NCI-H2227 treated with DMSO at 0.1 percent for 48 hours (cell line): ENCODE data around the gene HDAC5.

ENCODE experiments used
- DNase-seq: peaks from one replicate; lab custom pipeline; 2025; lab: John Stamatoyannopoulos, UW

The HDAC5 gene

GRCh38 chr17:44086364-44087311 lies 36.8 kb downstream of the HDAC5 start:
- DNase-seq: peak; percentile 85

DNA sequence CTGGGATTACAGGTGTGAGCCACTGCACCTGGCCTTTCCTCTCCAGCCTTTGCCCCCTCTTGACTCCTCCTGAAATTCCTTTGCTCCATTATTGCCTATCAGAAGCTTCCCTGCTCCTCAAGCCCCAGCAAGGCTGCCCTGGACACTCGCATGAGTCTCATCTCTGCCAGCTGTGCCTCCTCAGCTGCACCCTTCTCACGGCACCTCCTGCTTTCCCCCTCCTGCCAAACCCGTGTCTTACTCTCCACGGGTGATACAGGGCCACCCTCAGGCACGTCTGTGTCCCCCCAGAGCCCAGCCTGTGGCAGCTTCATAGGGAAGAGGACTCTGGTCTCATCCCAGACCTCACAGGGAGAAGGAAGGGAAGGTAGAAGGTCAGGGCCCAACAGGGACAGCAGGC lies 37.5 kb downstream of the HDAC5 start:
- no peak for DNase-seq

DNA sequence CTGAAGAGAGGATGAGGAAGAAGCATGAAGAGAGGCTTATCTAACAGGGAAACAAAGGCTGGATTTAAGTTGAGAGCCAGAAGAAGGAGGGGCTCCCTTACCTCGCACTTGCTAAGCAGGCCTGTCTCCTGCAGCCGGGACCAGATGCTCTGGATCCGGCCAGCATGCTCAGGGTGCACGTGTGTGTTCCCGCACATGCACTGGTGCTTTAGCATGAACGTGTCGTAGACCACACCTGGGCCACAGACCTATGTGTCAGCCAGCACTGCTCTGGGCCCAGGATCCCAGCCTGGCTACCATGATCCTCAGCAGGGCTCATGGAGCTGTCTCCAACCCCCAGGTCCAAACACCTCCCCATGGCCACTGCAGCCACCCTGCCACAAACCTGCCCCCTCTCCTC lies 38.5 kb downstream of the HDAC5 start:
- DNase-seq: no peak

GRCh38 chr17:44084131-44084538 lies 39.3 kb downstream of the HDAC5 start:
- DNase-seq: no peak

GRCh38 chr17:44083250-44083849 lies 40.1 kb downstream of the HDAC5 start:
- DNase-seq: no peak

DNA sequence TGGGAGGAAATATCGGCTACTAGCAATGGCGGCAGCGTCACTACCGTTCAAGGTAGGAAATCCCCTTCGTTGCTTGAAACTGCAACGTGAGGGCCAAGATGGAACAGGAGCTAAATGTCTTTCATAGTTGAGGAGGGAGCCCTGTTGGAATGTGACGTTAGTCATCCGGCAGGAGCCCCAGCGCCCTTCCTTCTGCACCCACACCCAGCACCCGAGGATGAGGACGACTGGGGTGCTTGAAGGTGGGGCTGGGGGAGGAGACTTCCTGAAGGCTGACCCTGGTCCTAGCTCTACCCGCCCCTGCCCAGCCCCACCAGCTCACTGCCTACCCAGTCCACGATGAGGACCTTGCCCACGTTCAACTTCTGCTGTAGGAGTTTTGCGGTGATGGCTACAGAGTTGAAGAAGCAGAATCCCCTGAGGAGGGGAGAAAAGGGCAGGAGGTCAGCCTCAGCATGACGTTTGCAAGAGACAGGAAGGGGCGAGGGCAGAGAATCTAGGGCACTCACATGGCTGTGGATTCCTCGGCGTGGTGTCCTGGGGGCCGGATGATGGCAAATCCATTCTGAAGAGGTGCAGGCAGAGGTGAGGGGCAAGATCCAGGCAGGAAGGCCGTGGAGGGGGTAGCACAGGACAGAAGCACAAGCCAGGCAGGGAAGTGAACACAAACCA lies 41.0 kb downstream of the HDAC5 start:
- DNase-seq: no peak

- no peak for DNase-seq
Observed at GRCh38 chr17:44081681-44082080, 41.8 kb downstream of the HDAC5 start.

DNA sequence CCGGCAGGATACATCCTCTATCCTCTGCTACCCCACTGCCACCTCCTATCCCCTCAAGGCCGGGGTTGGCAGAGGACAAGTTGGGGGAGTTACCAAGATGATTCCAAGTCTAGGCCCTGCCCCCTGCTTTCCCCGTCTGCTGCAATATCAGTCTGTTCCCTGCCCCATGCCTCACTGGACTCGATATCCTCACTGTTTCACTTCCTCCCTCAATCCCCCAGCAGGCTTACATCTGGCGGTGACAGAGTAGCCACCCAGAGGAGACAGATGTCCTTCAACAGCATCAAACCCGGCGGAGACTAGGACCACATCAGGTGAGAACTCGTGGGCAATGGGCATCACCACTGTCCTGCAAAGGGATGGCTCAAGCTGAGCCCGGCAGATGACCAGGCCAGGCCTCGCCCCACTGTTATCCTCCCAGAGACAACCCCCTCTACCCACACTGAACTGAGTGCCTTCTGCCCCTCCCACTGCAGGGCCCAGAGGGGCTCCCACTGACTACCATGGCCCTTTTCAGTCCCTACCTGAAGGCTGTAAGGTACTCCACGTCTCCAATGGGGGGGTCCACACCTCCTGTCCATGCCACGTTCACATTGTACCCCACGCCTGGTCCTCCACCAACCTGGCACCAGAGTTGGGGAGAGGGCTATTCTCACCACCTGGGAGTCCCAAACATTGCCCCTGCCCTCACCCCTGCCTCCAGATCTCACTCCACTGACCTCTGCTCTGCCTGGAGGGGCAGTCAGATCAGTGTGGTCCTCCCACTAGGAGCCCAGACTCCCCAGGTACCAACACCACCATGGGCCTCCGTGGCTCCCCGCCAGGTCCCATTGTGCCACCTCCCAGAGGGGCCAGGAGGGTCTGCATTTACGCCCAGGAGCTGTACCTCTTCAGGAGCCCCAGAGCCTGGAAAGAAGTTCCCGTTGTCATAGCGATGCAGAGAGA lies 43.3 kb downstream of the HDAC5 start:
- DNase-seq: no peak

GRCh38 chr17:44078412-44078811 lies 45.0 kb downstream of the HDAC5 start:
- no peak for DNase-seq

DNA sequence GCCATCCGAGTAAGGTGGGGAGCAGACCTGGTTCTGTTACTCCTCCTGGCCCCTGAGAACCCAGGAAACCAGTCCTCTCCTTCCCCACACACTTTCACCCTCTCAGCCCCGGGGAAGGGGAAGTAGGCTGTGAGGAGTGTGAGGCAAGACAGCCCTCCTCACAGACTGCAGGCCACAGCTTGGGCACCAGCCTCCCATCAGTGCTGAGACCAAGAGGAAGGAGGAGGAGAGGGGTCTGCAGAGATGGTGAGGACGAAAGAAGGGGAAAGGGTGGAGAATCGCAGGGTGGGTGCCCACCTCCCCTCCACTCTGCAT lies 45.9 kb downstream of the HDAC5 start:
- DNase-seq: no peak

DNA sequence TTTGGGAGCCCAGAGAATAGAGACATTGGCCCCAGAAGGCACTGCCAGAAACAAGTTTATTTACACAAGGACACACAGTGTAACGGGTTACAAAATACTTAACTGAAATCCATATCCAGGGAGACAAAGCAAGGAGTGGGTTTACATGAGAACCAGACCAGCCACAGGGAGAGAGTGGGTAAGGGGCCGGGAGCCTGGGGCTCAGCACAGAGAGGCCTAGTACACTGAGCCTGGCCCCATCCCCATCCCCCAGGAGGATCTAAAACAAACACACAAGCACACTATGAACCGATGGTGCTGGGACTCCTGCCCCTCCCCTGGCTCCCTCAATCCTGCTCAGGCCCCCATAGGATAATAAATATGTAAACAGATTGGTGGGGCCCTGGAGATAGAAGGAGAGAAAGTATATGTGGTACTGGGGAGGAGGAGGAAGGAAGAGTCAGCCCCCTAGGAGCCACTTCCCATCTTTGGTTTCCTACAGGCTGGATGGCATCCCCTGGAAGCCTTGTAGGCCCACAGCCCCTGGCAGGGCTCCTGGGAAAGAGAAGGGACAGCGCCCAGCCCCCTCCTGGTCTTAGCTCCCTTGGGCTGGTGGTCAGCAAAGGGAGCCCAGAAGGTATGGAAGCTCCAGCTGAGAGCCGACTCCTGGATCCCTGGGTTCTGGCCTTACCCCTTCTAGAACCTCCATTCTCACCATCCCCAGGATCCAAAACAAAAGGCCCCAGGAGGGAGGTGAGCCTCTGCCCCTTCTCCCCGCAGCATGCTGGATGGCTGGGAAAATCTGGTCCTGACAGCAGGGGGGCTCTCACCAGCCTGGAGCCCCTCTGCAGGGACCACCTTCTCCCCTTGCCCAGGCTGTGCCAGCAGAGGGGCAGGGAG lies 46.5 kb downstream of the HDAC5 start:
- no peak for DNase-seq

- no peak for DNase-seq
Observed at GRCh38 chr17:44075598-44076293, 47.7 kb downstream of the HDAC5 start.

DNA sequence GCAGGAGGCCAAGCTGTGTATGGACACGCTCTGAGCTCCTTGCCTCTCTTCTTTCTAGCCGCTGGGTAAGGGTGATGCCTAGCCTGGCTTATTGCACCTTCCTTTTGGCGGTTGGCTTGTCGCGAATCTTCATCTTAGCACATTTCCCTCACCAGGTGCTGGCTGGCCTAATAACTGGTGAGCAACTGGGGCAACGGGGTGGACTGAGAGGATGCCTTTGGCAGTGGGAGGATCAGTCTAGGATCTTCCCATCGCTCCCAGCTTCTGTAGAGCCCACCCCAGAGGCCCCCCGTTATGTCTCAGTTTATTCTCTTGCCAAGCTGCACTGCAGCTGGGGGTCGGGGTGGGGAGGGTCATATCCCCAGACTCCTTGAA lies 48.5 kb downstream of the HDAC5 start:
- DNase-seq: no peak

DNA sequence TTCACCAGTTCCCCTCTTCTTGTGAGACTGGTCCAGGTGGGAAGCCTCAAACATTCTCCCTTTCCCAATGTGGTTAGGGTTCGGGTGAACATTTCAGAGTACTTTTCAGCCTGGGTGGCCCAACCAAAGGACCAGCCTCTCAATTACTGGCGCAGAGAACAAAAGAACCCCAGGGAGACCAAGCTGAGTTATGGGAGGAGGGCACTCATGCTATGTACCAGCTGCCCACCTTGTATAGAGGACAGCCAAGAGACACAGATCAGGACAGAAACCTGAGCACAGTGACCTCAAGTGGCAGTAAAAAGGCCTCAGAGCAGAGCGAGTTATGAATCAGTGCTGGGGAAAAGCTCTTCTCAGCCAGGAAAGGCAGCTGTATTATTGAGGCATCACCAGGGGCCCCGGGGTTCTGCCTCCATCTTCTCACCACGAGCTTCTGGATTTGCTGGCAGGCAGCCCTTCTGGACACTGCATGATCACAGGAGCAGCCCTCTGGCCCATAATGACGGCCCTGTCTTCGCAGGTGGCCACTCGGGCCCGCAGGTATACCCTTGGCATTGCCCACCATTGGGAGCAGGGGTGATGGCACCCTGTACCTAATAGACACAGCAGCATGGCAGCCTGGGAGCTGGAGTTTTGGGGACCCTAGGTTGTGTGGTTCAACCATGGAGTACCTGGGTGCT lies 49.1 kb downstream of the HDAC5 start:
- no peak for DNase-seq

- DNase-seq: no peak
Observed at GRCh38 chr17:44071772-44072171, 51.7 kb downstream of the HDAC5 start.

DNA sequence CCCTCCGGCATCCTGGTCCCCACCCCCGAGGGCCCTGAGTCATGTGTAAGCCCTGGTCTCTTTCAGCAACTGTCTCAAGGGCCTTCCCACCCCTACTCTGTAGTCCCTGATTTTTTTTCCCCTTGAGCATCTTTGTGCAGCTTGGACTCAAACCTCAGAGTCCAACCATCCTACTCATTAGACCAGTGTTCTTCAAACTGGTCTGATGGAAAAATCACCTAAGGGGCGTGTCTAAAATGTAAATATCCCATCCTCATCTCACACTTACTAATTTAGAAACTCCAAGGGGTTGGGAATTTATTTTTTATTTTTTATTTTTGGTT lies 52.3 kb downstream of the HDAC5 start:
- DNase-seq: no peak

GRCh38 chr17:44070455-44071197 lies 52.8 kb downstream of the HDAC5 start, which contains the start of gene G6PC3:
Gene G6PC3 (plus strand): TSS chr17:44070735. CDS start chr17:44070966, 231 bp downstream.
- DNase-seq: peak; percentile 98

DNA sequence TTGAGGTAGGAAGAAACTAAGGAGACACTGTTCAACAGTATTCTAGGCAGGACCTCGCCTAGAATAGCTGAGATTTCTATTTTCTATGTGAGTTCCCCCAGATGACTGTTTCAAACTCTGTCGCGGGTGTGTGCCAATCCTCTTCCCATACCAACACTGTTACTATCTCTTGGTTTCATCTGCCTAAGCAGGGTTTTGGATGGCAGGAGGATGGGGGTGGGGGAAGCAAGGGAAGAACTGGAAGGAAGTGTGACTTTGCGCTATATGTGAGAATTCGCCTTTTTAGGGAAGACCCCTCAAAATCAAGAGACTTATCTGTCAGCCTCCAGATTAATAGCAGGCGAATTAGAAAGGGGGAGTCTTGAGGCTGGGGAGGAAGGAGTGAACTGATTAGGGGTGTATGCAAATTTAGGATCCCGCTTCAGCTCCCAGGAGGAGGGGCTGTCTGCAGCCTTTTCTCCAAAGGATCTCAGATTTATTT lies 53.4 kb downstream of the HDAC5 start:
- no peak for DNase-seq

DNA sequence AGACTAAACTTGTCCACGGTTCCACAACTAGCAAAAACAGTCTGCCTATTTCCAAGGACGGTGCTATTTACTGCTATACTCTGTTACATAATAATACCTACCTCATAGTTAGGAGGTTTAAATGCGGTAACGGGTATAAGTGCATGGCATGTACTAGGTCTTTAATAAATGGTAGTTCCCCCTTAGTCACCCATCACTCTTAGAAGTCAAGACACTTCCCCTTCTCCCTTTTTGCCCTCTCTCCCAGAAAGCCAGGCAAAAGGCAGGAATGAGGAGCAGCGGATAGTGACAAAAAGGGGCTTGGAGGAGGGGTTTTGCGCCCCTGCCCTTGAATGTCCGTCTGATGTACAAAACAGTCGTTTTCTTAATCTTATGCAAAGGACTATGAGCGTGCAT lies 55.9 kb downstream of the HDAC5 start:
- DNase-seq: no peak
